Rectal smooth muscle tissue (tissue), 1 donor: ENCODE measurements around the gene TOR1B.

ENCODE experiments used
- H3K27ac ChIP-seq: one replicate; pipeline ENCODE4 v1.7.0; 2013; ENCODE audit warnings: low read depth, low read length, inconsistent platforms
- H3K27me3 ChIP-seq: one replicate; pipeline ENCODE4 v1.7.0; 2013; ENCODE audit warnings: low read length; ENCODE audit not compliant: control insufficient read depth, insufficient read depth
- H3K36me3 ChIP-seq: one replicate; pipeline ENCODE4 v1.7.0; 2013; ENCODE audit warnings: low read length; ENCODE audit not compliant: control insufficient read depth, insufficient read depth
- H3K4me1 ChIP-seq: one replicate; pipeline ENCODE4 v1.7.0; 2013; ENCODE audit warnings: low read length; ENCODE audit not compliant: control insufficient read depth, insufficient read depth
- H3K4me3 ChIP-seq: one replicate; pipeline ENCODE4 v1.7.0; 2013; ENCODE audit warnings: low read length
- H3K9ac ChIP-seq: one replicate; pipeline ENCODE4 v1.7.0; 2013; ENCODE audit warnings: low read length

Gene TOR1B

GRCh38 chr9:129809346-129809745, 6.4 kb downstream of the TOR1B start:
- H3K9ac ChIP-seq: no peak overlapping the region
- H3K4me1 ChIP-seq: no peaks in the 10 kb centered on the region
- no peak overlapping the region for H3K27ac ChIP-seq
- H3K4me3 ChIP-seq: no peak overlapping the region
- H3K36me3 ChIP-seq: peaks cover 16% of the 10 kb centered on the region
- no peaks in the 10 kb centered on the region for H3K27me3 ChIP-seq

DNA sequence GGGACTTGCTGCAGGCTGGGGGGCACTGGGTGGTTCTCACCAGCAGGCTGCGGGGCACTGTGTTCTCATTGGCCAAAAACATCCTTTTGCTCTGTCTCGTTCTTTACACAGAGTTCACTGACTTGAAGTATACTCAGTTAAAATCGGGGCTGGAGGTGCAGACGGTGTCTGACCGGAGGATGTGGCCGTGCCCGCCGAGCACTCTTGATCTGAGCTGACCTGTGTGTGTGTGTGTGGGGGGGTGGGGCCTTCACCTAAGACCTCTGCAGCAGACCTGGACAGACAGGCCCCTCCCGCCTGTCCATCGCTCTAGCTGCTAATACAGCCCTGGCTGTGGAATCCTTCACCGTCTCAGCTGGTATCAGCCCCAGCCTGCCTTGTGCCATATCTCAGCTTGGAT, 7.1 kb downstream of the TOR1B start:
- no peak overlapping the region for H3K4me3 ChIP-seq
- peaks cover 17% of the 10 kb centered on the region for H3K36me3 ChIP-seq
- no peak overlapping the region for H3K9ac ChIP-seq
- H3K27me3 ChIP-seq: no peaks in the 10 kb centered on the region
- H3K27ac ChIP-seq: no peak overlapping the region
- no peaks in the 10 kb centered on the region for H3K4me1 ChIP-seq

DNA sequence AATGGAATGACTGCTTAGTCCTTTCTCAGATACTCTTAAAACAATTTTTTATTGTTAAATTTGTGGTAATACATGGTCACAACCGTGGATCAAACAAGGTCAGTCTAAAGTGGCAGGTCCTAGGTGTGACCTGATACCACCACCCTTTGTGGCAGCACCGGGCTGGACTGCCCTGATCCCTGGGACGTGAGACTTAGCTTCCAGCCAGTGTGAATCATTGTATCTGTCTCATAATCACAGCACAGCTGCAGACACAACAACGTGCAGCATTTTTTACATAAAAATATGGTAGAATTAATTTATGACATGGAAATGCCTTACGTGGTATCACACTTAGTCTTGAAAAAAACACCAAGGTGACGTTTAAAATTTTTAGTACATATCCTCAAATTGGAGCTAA, 7.8 kb downstream of the TOR1B start:
- Histone ChIP-seq H3K27me3 (no peaks in the 10 kb centered on the region), H3K36me3 (peaks cover 21% of the 10 kb centered on the region), H3K27ac (no peak overlapping the region), H3K9ac (no peak overlapping the region), H3K4me3 (no peak overlapping the region), H3K4me1 (no peaks in the 10 kb centered on the region)

DNA sequence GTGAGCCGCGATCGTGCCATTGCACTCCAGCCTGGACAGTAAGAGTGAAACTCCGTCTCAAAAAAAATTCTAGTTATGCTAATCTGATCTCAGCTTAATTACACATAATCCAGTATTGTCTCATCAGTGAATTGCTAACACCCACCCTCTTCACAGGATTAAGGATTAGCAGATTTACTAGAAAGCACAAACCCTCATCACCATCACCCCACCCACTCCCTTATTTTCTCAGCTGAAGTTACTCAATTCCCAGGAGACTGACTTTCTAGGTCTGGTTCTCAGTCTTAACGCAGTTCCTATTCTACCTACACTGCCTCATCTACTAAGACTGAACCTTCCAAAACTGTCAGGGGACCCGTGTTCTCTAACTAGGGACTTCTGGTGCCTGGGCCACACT, 9.0 kb downstream of the TOR1B start:
- peaks cover 30% of the 10 kb centered on the region for H3K36me3 ChIP-seq

GRCh38 chr9:129812385-129812784, 9.4 kb downstream of the TOR1B start:
- H3K27me3 ChIP-seq: no peaks in the 10 kb centered on the region
- peaks cover 27% of the 10 kb centered on the region for H3K36me3 ChIP-seq
- H3K27ac ChIP-seq: no peak overlapping the region
- no peaks in the 10 kb centered on the region for H3K4me1 ChIP-seq
- H3K9ac ChIP-seq: no peak overlapping the region
- no peak overlapping the region for H3K4me3 ChIP-seq

More for the DNA sequence above, 9.0 kb downstream of the TOR1B start:
- Histone ChIP-seq H3K9ac (no peak overlapping the region), H3K4me3 (no peak overlapping the region), H3K27me3 (no peaks in the 10 kb centered on the region), H3K4me1 (no peaks in the 10 kb centered on the region), H3K27ac (no peak overlapping the region)

DNA sequence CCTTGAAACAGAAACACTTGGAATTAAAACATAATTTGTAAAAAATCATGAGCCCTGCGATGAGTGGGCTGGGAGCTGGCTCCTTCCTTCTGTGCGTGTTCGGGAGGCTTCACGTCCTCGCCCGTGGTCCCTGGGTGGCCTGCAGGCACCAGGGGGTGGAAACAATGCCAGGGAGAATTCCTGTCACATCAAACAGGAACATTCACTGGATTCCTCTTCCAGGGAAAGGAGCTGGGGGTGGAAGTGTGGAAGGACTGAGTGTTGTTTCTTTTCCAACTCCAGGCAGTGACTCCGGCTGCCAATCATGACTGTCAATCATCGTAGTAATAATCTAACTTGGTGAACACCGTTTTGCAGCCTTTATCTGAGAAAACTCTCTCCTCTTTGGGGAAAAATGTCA, 10.7 kb downstream of the TOR1B start:
- Histone ChIP-seq H3K9ac (no peak overlapping the region), H3K27ac (no peak overlapping the region), H3K4me3 (no peak overlapping the region), H3K36me3 (peaks cover 30% of the 10 kb centered on the region), H3K27me3 (no peaks in the 10 kb centered on the region), H3K4me1 (no peaks in the 10 kb centered on the region)

GRCh38 chr9:129814432-129815223, 11.6 kb downstream of the TOR1B start:
- peaks cover 24% of the 10 kb centered on the region for H3K36me3 ChIP-seq
- no peak overlapping the region for H3K27ac ChIP-seq

GRCh38 chr9:129815278-129815677, 12.3 kb downstream of the TOR1B start:
- H3K4me1 ChIP-seq: no peaks in the 10 kb centered on the region
- no peaks in the 10 kb centered on the region for H3K27me3 ChIP-seq
- no peak overlapping the region for H3K27ac ChIP-seq
- H3K4me3 ChIP-seq: no peak overlapping the region
- H3K36me3 ChIP-seq: peaks cover 22% of the 10 kb centered on the region
- H3K9ac ChIP-seq: no peak overlapping the region

More at GRCh38 chr9:129814432-129815223, 11.6 kb downstream of the TOR1B start:
- no peak overlapping the region for H3K4me3 ChIP-seq
- no peak overlapping the region for H3K9ac ChIP-seq
- no peaks in the 10 kb centered on the region for H3K27me3 ChIP-seq
- no peaks in the 10 kb centered on the region for H3K4me1 ChIP-seq

- Histone ChIP-seq H3K27me3 (no peaks in the 10 kb centered on the region), H3K4me1 (no peaks in the 10 kb centered on the region), H3K4me3 (no peak overlapping the region), H3K36me3 (peaks cover 24% of the 10 kb centered on the region), H3K9ac (no peak overlapping the region), H3K27ac (no peak overlapping the region)
Observed at GRCh38 chr9:129816501-129817435, 13.8 kb downstream of the TOR1B start.

DNA sequence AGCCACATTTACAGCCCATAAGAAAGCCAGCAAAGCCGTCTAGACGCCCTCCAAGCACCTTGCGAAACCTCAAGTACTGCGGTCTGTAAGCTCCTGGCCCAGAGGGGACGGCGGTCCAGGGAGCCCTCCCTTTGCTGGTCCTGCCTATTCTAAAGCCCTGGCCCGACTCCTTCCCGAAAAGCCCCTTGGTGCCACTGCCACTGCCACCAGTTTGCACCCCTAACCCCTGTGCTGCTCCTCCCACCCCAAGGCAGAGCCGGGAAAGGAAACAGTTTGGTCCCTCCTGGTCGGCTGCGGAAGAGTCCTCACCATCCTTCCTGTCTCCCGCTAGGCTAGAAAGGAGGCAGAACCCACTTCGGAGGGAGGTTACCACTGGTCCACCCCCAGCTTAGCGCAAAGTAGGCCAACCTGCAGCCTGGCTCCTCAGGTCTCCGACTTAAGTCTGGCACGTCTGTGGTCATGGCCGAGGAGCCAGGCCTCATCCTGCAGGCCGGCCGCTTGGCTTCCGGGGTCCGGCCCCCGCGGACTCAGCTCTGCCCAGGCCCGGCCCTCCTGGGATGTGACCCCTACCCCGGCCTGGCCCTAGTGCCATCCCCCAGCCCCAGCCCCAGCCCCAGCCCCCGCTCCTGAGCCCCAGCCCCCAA, 20.0 kb downstream of the TOR1B start:
- no peaks in the 10 kb centered on the region for H3K27me3 ChIP-seq
- peaks cover 6% of the 10 kb centered on the region for H3K36me3 ChIP-seq
- no peak overlapping the region for H3K27ac ChIP-seq
- H3K9ac ChIP-seq: peak overlapping the region; percentile 68
- peaks cover 5% of the 10 kb centered on the region for H3K4me1 ChIP-seq
- H3K4me3 ChIP-seq: peak overlapping the region; percentile 75

DNA sequence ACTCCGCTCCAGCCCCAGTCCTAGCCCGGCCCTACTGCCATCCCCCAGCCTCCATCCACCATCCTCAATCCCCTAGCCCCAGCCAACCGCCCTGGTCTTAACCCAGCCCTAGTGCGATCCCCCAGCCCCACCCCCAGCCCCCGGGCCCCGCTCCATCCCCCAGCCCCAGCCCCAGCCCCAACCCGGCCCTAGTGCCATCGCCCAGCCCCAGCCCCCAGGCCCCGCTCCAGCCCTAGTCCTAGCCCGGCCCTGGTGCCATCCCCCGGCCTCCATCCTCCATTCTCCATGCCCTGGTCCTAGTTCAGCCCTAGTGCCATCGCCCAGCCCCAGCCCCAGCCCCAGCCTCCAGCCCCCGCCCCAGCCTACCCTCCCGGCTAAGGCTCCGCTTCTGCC, 20.6 kb downstream of the TOR1B start:
- H3K4me1 ChIP-seq: peaks cover 5% of the 10 kb centered on the region
- peak overlapping the region; percentile 87 for H3K4me3 ChIP-seq
- H3K27me3 ChIP-seq: no peaks in the 10 kb centered on the region
- peak overlapping the region; percentile 58 for H3K27ac ChIP-seq
- peaks cover 3% of the 10 kb centered on the region for H3K36me3 ChIP-seq
- H3K9ac ChIP-seq: peak overlapping the region; percentile 24

- Histone ChIP-seq H3K36me3 (peaks cover 5% of the 10 kb centered on the region), H3K27ac (peak within 1 kb of the TSS; percentile 58), H3K27me3 (no peaks in the 10 kb centered on the region), H3K9ac (peak within 1 kb of the TSS; percentile 68), H3K4me3 (peak within 1 kb of the TSS; percentile 87), H3K4me1 (peaks cover 5% of the 10 kb centered on the region)
Observed at GRCh38 chr9:129823935-129824601, 21.1 kb downstream of the TOR1B start, which contains the start of gene TOR1A. TOR1A (minus strand) TSS chr9:129824136; CDS start chr9:129824085, 51 bp downstream.
